Mesodermal cell (in vitro differentiated cells): ENCODE measurements around the gene ZNF385B.

Source experiments
- H3K27ac ChIP-seq: 2 replicates; pipeline ENCODE4 v1.7.0; 2013; ENCODE audit warnings: mild to moderate bottlenecking, low read depth, low read length, moderate library complexity; ENCODE audit not compliant: severe bottlenecking
- H3K36me3 ChIP-seq: 2 replicates; pipeline ENCODE4 v1.7.1; 2013; ENCODE audit warnings: mild to moderate bottlenecking, low read length, moderate library complexity; ENCODE audit not compliant: control insufficient read depth, insufficient read depth
- H3K4me1 ChIP-seq: one replicate; pipeline ENCODE4 v1.7.1; 2013; ENCODE audit warnings: mild to moderate bottlenecking, low read length; ENCODE audit not compliant: insufficient read depth, control insufficient read depth, poor library complexity, severe bottlenecking
- H3K4me3 ChIP-seq: 2 replicates; pipeline ENCODE4 v1.7.0; 2013; ENCODE audit warnings: low read length, control low read depth, mild to moderate bottlenecking; ENCODE audit not compliant: insufficient read depth, poor library complexity, severe bottlenecking; ENCODE audit errors: extremely low read depth
- H3K9me3 ChIP-seq: 2 replicates; pipeline ENCODE4 v1.7.1; 2013; ENCODE audit warnings: mild to moderate bottlenecking, low read length, moderate library complexity; ENCODE audit not compliant: control insufficient read depth
- WGBS, 2 experiments: methylation state at CpG; one replicate each; pipeline ENCODE4 v1.1.5; 2013; ENCODE audit warnings: missing lambda C conversion rate in 2 of 2; ENCODE audit not compliant: insufficient coverage in 2 of 2; 5-methylcytosine and 5-hydroxymethylcytosine counted together

ZNF385B gene

GRCh38 chr2:179825494-179825893, 35.9 kb downstream of the ZNF385B start:
- no peaks in the 10 kb centered on the region for H3K9me3 ChIP-seq
- no peaks in the 10 kb centered on the region for H3K36me3 ChIP-seq
- 62 to 92% methylated on average over 2 to 3 of the region's 3 CpGs for WGBS, 2 experiments
- no peaks in the 10 kb centered on the region for H3K4me1 ChIP-seq
- H3K27ac ChIP-seq = peak overlapping the region; percentile 78
- H3K4me3 ChIP-seq = no peak overlapping the region

GRCh38 chr2:179824961-179825360, 36.5 kb downstream of the ZNF385B start:
- H3K9me3 ChIP-seq = no peaks in the 10 kb centered on the region
- WGBS, 2 experiments = 100% methylated on average over 1 of the region's 1 CpG; no CpG with 5 or more reads in 1 of the 2 experiments
- no peaks in the 10 kb centered on the region for H3K4me1 ChIP-seq
- H3K36me3 ChIP-seq = no peaks in the 10 kb centered on the region
- H3K27ac ChIP-seq = peak overlapping the region; percentile 78
- H3K4me3 ChIP-seq = no peak overlapping the region

- H3K9me3 ChIP-seq = no peaks in the 10 kb centered on the region
- H3K4me3 ChIP-seq = no peak overlapping the region
- peaks cover 9% of the 10 kb centered on the region for H3K4me1 ChIP-seq
- H3K36me3 ChIP-seq = no peaks in the 10 kb centered on the region
- WGBS, 2 experiments = no CpG with 5 or more reads among the region's 1 CpG
- H3K27ac ChIP-seq = no peak overlapping the region
Observed at GRCh38 chr2:179822540-179822939, 38.9 kb downstream of the ZNF385B start.

- 84 to 92% methylated on average over 6 to 8 of the region's 8 CpGs for WGBS, 2 experiments
- Histone ChIP-seq H3K36me3 (no peaks in the 10 kb centered on the region), H3K9me3 (no peaks in the 10 kb centered on the region)
Observed at GRCh38 chr2:179818546-179818945, 42.9 kb downstream of the ZNF385B start.

DNA sequence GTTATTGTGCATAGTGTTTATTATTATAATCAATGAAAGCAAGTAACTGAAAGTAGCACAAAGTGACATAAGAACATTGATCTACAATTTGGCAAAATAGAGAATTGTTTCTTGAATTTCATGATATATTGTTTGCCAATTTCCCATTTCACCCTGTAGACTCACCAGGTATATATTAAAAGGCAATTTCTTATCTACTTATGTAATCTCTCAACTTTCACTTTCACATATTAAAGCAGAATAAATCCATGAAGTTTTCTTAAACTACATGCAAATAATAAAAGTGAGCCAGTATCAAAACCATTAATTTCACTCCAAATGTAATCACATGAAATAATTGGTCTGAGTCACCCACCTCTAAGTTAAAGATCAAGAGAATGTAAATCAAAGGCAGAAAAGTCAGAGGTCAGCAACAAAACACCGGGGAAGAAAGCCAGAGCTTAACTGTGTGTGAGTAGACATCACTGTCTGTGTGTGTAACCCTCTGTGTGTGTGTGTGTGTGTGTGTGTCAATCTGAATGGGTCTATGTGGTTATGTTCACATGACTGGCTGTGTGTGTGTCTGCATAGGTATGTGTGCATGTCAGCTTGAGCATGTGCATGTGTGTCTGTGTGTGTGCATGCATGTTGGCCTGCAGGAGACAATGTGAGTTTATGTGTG, 44.1 kb downstream of the ZNF385B start:
- no peak overlapping the region for H3K4me3 ChIP-seq
- H3K9me3 ChIP-seq = no peaks in the 10 kb centered on the region
- 58 to 67% methylated on average over 1 of the region's 1 CpG for WGBS, 2 experiments

More at GRCh38 chr2:179818546-179818945, 42.9 kb downstream of the ZNF385B start:
- Histone ChIP-seq H3K27ac (no peak overlapping the region), H3K4me3 (no peak overlapping the region), H3K4me1 (peaks cover 9% of the 10 kb centered on the region)

DNA sequence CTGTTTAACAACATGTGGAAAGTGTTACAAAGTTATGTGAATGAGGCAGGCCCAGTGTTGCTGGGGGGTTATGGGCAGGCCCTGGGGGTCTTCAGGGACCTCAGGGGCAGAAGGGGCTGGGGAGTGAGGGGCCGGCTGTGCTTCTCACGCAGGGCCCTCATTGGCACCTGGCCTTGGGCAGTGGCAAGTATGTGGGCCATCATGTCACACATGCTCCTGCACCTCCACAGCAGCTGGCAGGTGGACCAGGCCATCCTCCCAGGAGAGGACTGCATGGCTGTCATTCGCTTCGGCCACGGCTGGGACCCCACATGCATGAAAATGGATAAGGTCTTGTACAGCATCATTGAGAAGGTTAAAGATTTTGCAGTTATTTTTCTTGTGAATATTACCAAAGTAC, 47.4 kb downstream of the ZNF385B start:
- Histone ChIP-seq H3K36me3 (no peaks in the 10 kb centered on the region), H3K4me3 (no peak overlapping the region), H3K9me3 (no peaks in the 10 kb centered on the region), H3K27ac (no peak overlapping the region), H3K4me1 (peaks cover 9% of the 10 kb centered on the region)
- WGBS, 2 experiments = 83 to 96% methylated on average over 5 of the region's 5 CpGs

More for the DNA sequence above, 44.1 kb downstream of the ZNF385B start:
- peaks cover 9% of the 10 kb centered on the region for H3K4me1 ChIP-seq
- no peaks in the 10 kb centered on the region for H3K36me3 ChIP-seq
- no peak overlapping the region for H3K27ac ChIP-seq

DNA sequence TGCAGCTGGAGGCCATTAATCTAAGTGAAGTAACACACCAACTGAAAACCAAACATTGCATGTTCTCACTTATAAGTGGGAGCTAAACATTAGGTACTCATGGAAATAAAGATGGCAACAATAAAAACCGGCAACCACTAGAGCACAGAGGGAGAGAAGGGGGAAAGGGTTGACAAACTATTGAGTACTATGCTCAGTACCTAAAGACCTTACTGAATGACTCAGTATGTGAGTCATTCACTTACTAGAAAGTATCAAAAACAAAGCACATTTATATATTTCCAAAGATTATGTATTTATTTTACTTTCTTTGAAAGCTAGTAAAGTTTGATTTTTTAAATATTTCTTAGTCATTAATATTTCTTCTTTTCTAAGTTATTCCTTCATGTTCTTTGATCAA, 48.9 kb downstream of the ZNF385B start:
- WGBS, 2 experiments = no CpG with 5 or more reads among the region's 1 CpG

DNA sequence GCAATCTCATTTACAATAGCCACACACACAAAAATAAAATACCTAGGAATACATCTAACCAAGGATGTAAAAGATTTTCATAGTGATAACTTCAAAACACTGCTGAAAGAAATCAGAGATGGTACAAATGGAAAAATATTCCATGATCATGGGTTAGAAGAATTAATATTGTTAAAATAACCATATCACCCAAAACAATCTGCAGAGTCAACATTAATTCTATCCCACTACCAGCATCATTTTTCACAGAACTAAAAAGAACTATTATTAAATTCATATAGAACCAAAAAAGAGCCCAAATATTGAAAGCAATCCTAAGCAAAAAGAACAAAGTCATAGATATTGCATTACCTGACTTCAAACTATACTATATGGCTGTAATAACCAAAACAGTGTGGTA, 50.4 kb downstream of the ZNF385B start:
- no peaks in the 10 kb centered on the region for H3K4me1 ChIP-seq
- no peaks in the 10 kb centered on the region for H3K36me3 ChIP-seq
- no peaks in the 10 kb centered on the region for H3K9me3 ChIP-seq
- no peak overlapping the region for H3K4me3 ChIP-seq
- no peak overlapping the region for H3K27ac ChIP-seq

More for the DNA sequence above, 48.9 kb downstream of the ZNF385B start:
- Histone ChIP-seq H3K4me1 (no peaks in the 10 kb centered on the region), H3K4me3 (no peak overlapping the region), H3K9me3 (no peaks in the 10 kb centered on the region), H3K27ac (no peak overlapping the region), H3K36me3 (no peaks in the 10 kb centered on the region)

DNA sequence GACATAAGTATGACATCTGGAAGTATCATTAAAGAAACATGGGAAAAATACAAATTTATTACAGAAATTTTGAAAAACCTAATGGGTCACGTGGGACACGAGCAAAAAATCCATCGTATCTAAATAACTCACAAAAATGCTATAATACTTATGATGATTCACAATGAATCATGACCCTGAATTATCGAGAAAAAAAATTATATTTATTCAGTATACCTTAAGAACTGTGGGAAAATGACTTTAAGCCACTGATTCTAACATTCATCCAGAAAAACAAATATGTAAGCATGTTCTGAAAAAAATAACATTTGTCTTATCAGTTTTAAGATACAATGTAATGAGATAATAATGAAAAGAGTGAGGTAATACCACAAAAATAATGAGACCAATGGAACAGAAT, 51.8 kb downstream of the ZNF385B start:
- H3K36me3 ChIP-seq = no peaks in the 10 kb centered on the region
- H3K27ac ChIP-seq = no peak overlapping the region
- no peak overlapping the region for H3K4me3 ChIP-seq
- no CpG with 5 or more reads among the region's 4 CpGs for WGBS, 2 experiments
- H3K4me1 ChIP-seq = no peaks in the 10 kb centered on the region
- no peaks in the 10 kb centered on the region for H3K9me3 ChIP-seq

DNA sequence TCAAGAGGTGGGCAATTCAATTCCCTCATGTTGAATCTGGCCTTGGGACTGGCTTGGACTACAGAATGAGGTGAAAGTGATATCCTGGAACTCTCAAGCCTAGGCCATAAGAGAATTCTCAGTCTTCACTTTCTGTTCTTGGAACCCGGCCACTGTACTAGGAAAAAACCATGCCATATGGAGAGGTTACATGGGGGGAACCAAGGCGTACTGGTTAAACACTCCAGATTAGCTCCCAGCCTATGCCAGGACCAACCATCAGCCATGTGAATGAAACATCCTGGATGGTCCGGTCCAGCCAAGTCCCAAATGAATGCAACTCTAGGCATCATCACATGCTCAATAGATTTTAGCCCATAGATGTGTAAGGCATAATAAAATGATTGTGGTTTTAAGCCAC, 56.4 kb downstream of the ZNF385B start:
- Histone ChIP-seq H3K4me1 (no peaks in the 10 kb centered on the region), H3K9me3 (no peaks in the 10 kb centered on the region), H3K4me3 (no peak overlapping the region), H3K27ac (no peak overlapping the region), H3K36me3 (no peaks in the 10 kb centered on the region)
- 100% methylated on average over 1 of the region's 3 CpGs; no CpG with 5 or more reads in 1 of the 2 experiments for WGBS, 2 experiments

- no peaks in the 10 kb centered on the region for H3K4me1 ChIP-seq
- 80 to 88% methylated on average over 1 to 2 of the region's 2 CpGs for WGBS, 2 experiments
- no peak overlapping the region for H3K4me3 ChIP-seq
- no peaks in the 10 kb centered on the region for H3K36me3 ChIP-seq
- no peaks in the 10 kb centered on the region for H3K9me3 ChIP-seq
- H3K27ac ChIP-seq = no peak overlapping the region
Observed at GRCh38 chr2:179804206-179804605, 57.2 kb downstream of the ZNF385B start.
